H1 (cell line): Measurements from ENCODE around the gene PCDHB7. TPM values are rescaled to one million over a fixed set of nuclear protein-coding genes. Genes with fewer than 3 reads are reported as not detected.

ENCODE experiments used
- CTCF ChIA-PET: fragments of 300-600 bp; sonication (Branson Sonifier 250); formaldehyde crosslinking; loops from one replicate; lab custom pipeline; 2021; ENCODE audit not compliant: partially characterized antibody; lab: Charles Lee
- POLR2A ChIA-PET: fragments of 300-600 bp; sonication (Branson Sonifier 250); formaldehyde crosslinking; loops from one replicate; lab custom pipeline; 2021; ENCODE audit warnings: inconsistent platforms; ENCODE audit not compliant: partially characterized antibody; lab: Charles Lee
- DNase-seq, 2 experiments: peaks; one replicate each; pipeline versions ENCODE4 v3.0.0 to v3.0.0-alpha.2; 2010 to 2022; ENCODE audit warnings: low spot score in 2 of 2, low read depth in 1 of 2, mixed read lengths in 1 of 2
- FAIRE-seq: peaks from 2 replicates; lab custom pipeline; 2011; peaks lifted over from hg19 to GRCh38; lab: Jason Lieb, UNC
- H2AFZ ChIP-seq: 2 replicates; pipeline ENCODE4 v1.8.1; 2012; ENCODE audit warnings: low read length, inconsistent platforms
- H2AK5ac ChIP-seq: 2 replicates; pipeline ENCODE4 v1.6.1; 2013; ENCODE audit warnings: low read depth, low read length
- H2BK120ac ChIP-seq: replicated peaks from 2 replicates; pipeline ENCODE3; 2013; ENCODE audit warnings: low read depth, low read length, inconsistent platforms
- H2BK12ac ChIP-seq: 2 replicates; pipeline ENCODE4 v1.6.1; 2013; ENCODE audit warnings: low read depth, low read length
- H2BK15ac ChIP-seq: 2 replicates; pipeline ENCODE4 v1.6.1; 2013; ENCODE audit warnings: low read length
- H2BK20ac ChIP-seq: 2 replicates; pipeline ENCODE4 v1.6.1; 2013; ENCODE audit warnings: low read length
- H2BK5ac ChIP-seq: 2 replicates; pipeline ENCODE4 v1.6.1; 2013; ENCODE audit warnings: low read depth, low read length
- H3K14ac ChIP-seq: 2 replicates; pipeline ENCODE4 v1.6.1; 2013; ENCODE audit warnings: inconsistent platforms; ENCODE audit not compliant: insufficient read length
- H3K18ac ChIP-seq: 2 replicates; pipeline ENCODE4 v1.6.1; 2013; ENCODE audit warnings: low read length; ENCODE audit errors: extremely low read depth
- H3K23ac ChIP-seq: 2 replicates; pipeline ENCODE4 v1.6.1; 2013; ENCODE audit warnings: inconsistent platforms; ENCODE audit not compliant: insufficient read length
- H3K23me2 ChIP-seq: 2 replicates; pipeline ENCODE4 v1.6.1; 2013; ENCODE audit warnings: low read depth, low read length
- H3K27ac ChIP-seq: 2 replicates; pipeline ENCODE4 v1.6.1; 2011; ENCODE audit warnings: low read depth, low read length, inconsistent platforms
- H3K27me3 ChIP-seq, 4 experiments: replicated peaks in 1 of 4; 1 replicate in 1 of 4; 2 replicates in 3 of 4; pipeline versions ENCODE4 v1.6.1 to v1.8.1; 2011 to 2013; ENCODE audit warnings: low read length in 3 of 4, mild to moderate bottlenecking in 3 of 4, inconsistent platforms in 2 of 4, mixed read lengths in 2 of 4, moderate library complexity in 1 of 4; ENCODE audit not compliant: control insufficient read depth in 3 of 4, insufficient read depth in 3 of 4; ENCODE audit errors: extremely low read depth in 1 of 4
- H3K36me3 ChIP-seq, 4 experiments: 2 replicates each; pipeline versions ENCODE4 v1.6.1 to v1.8.1; 2011 to 2013; ENCODE audit warnings: mild to moderate bottlenecking in 4 of 4, low read length in 3 of 4, moderate library complexity in 2 of 4, control low read depth in 1 of 4, inconsistent platforms in 1 of 4; ENCODE audit not compliant: insufficient read depth in 4 of 4, control insufficient read depth in 2 of 4
- H3K4ac ChIP-seq: replicated peaks from 2 replicates; pipeline ENCODE3; 2013; ENCODE audit warnings: low read length, low read depth, mixed read lengths, inconsistent platforms; ENCODE audit not compliant: insufficient read length
- H3K4me1 ChIP-seq, 4 experiments: replicated peaks in 1 of 4; 1 replicate in 1 of 4; 2 replicates in 3 of 4; pipeline versions ENCODE4 v1.6.1 to v1.8.1; 2011 to 2013; ENCODE audit warnings: low read length in 3 of 4, inconsistent platforms in 2 of 4, mixed read lengths in 1 of 4; ENCODE audit not compliant: insufficient read depth in 4 of 4, control insufficient read depth in 3 of 4
- H3K4me2 ChIP-seq, 2 experiments: 2 replicates each; pipeline versions ENCODE4 v1.6.1 to v1.8.1; 2011 to 2013; ENCODE audit warnings: low read depth in 2 of 2, low read length in 2 of 2, control low read depth in 1 of 2, inconsistent platforms in 1 of 2, mild to moderate bottlenecking in 1 of 2; ENCODE audit not compliant: insufficient read depth in 1 of 2
- H3K4me3 ChIP-seq, 4 experiments: fragments of 200-600, 300-600 bp in 1 of 4; sonication (generic), shearing (Covaris generic), sonication (Bioruptor Twin) in 1 of 4; 2 replicates each; pipeline versions ENCODE4 v1.5.1 to v1.8.1; 2011 to 2016; ENCODE audit warnings: low read length in 4 of 4, low read depth in 3 of 4, control low read depth in 2 of 4, inconsistent platforms in 2 of 4, mild to moderate bottlenecking in 2 of 4, mixed read lengths in 1 of 4, moderate library complexity in 1 of 4; ENCODE audit not compliant: insufficient read depth in 2 of 4; ENCODE audit errors: extremely low read depth in 1 of 4
- H3K56ac ChIP-seq: replicated peaks from 2 replicates; pipeline ENCODE3; 2013; ENCODE audit warnings: low read depth, mild to moderate bottlenecking, mixed read lengths, low read length, inconsistent platforms; ENCODE audit not compliant: insufficient read length
- H3K79me1 ChIP-seq: 2 replicates; pipeline ENCODE4 v1.6.1; 2013; ENCODE audit warnings: low read depth, low read length, control low read depth
- H3K79me2 ChIP-seq, 2 experiments: 2 replicates each; pipeline versions ENCODE4 v1.6.1 to v1.8.1; 2012 to 2013; ENCODE audit warnings: low read length in 2 of 2, mild to moderate bottlenecking in 2 of 2, inconsistent platforms in 1 of 2; ENCODE audit not compliant: insufficient read depth in 2 of 2, control insufficient read depth in 1 of 2
- H3K9ac ChIP-seq, 4 experiments: replicated peaks in 1 of 4; 1 replicate in 1 of 4; 2 replicates in 3 of 4; pipeline versions ENCODE4 v1.6.1 to v1.8.1; 2011 to 2013; ENCODE audit warnings: low read depth in 3 of 4, low read length in 3 of 4, control low read depth in 2 of 4, mild to moderate bottlenecking in 2 of 4, moderate library complexity in 2 of 4, inconsistent platforms in 1 of 4; ENCODE audit errors: extremely low read depth in 1 of 4
- H3K9me3 ChIP-seq, 2 experiments: 2 replicates each; pipeline versions ENCODE4 v1.6.1 to v1.8.1; 2012 to 2013; ENCODE audit warnings: mild to moderate bottlenecking in 2 of 2, moderate library complexity in 2 of 2, control low read depth in 1 of 2, inconsistent platforms in 1 of 2, low read depth in 1 of 2, low read length in 1 of 2, mixed read lengths in 1 of 2; ENCODE audit not compliant: insufficient read depth in 2 of 2
- H4K20me1 ChIP-seq, 2 experiments: replicated peaks in 1 of 2; 2 replicates each; pipeline versions ENCODE3 to v1.8.1; 2011 to 2013; ENCODE audit warnings: inconsistent platforms in 2 of 2, low read length in 2 of 2, mild to moderate bottlenecking in 1 of 2; ENCODE audit not compliant: insufficient read depth in 2 of 2, control insufficient read depth in 1 of 2
- H4K5ac ChIP-seq: 2 replicates; pipeline ENCODE4 v1.6.1; 2013; ENCODE audit warnings: low read length, low read depth, mixed read lengths, inconsistent platforms; ENCODE audit not compliant: insufficient read length
- H4K8ac ChIP-seq: 2 replicates; pipeline ENCODE4 v1.8.0; 2013; ENCODE audit warnings: mild to moderate bottlenecking, moderate library complexity, low read length, inconsistent platforms; ENCODE audit not compliant: insufficient read depth; ENCODE audit errors: extremely low read depth
- H4K91ac ChIP-seq: replicated peaks from 2 replicates; pipeline ENCODE3; 2013; ENCODE audit warnings: low read length, mixed read lengths, inconsistent platforms; ENCODE audit not compliant: insufficient read length
- ATF2 ChIP-seq: IDR thresholded peaks from 2 replicates; pipeline ENCODE4 v1.6.1; 2012; ENCODE audit warnings: low read length, inconsistent platforms
- CHD2 ChIP-seq: IDR thresholded peaks from 2 replicates; pipeline ENCODE4 v1.6.1; 2012; ENCODE audit warnings: low read length, improper control_type of control experiment
- RAD21 ChIP-seq, 2 experiments: IDR thresholded peaks in 1 of 2; conservative IDR thresholded peaks in 1 of 2; 2 replicates each; pipeline ENCODE4 v1.6.1; 2011; ENCODE audit warnings: low read depth in 2 of 2, low read length in 2 of 2, improper control_type of control experiment in 1 of 2, inconsistent platforms in 1 of 2, mild to moderate bottlenecking in 1 of 2, moderate library complexity in 1 of 2
- TCF12 ChIP-seq: IDR thresholded peaks from 2 replicates; pipeline ENCODE4 v1.6.1; 2011; ENCODE audit warnings: low read depth, mild to moderate bottlenecking, low read length
- WGBS, 2 experiments: shearing (Covaris generic) in 1 of 2; methylation state at CpG; one replicate each; pipeline versions ENCODE4 v1.1.6 to v1.1.7; 2013 to 2015; ENCODE audit warnings: low lambda C conversion rate in 2 of 2, mixed read lengths in 2 of 2, inconsistent platforms in 1 of 2, low coverage in 1 of 2, missing lambda C conversion rate in 1 of 2; ENCODE audit not compliant: insufficient replicate concordance in 2 of 2, insufficient coverage in 1 of 2, insufficient read length in 1 of 2; ENCODE audit errors: extremely low coverage in 1 of 2, missing lambda C conversion rate in 1 of 2; 5-methylcytosine and 5-hydroxymethylcytosine counted together
- polyA plus RNA-seq, 7 experiments: library from polyadenylated mRNA; depleted of rRNA in 3 of 7; stranded (reverse) in 5 of 7; unstranded in 2 of 7; fragments of >200 nt in 5 of 7; fragments of 200-250 nt in 2 of 7; gene quantifications; 1 replicate in 5 of 7; 2 replicates in 1 of 7; 4 replicates in 1 of 7; pipeline versions ENCODE4 v1.2.1 to v1.2.3, GENCODE V29; 2011 to 2013; ENCODE audit warnings: missing spikeins in 2 of 7, mixed read lengths in 2 of 7
- total RNA-seq: library from RNA; stranded (reverse); fragmentation: NEBNext Ultra II Directional; extraction: Animal tissue kit (Norgen Biotek cat#: 25700); gene quantifications from 2 replicates; pipeline ENCODE4 v1.2.1, GENCODE V29; 2021
- TF ChIP-seq, protein P1 (sequence below), 3 experiments: IDR thresholded peaks; 1 replicate in 2 of 3; 2 replicates in 1 of 3; pipeline versions ENCODE4 v1.5.1 to v1.6.1; 2011; ENCODE audit warnings: low read length in 3 of 3, mild to moderate bottlenecking in 3 of 3, inconsistent platforms in 2 of 3, low read depth in 1 of 3, moderate library complexity in 1 of 3; ENCODE audit not compliant: insufficient read depth in 1 of 3; ENCODE audit errors: control extremely low read depth in 1 of 3

The PCDHB7 gene
- total and polyA plus RNA-seq, 2 of the 8 experiments (the other 6 are each of a cell fraction or from before 2014, with no cell fraction given), result 0.17 to 0.19 TPM

DNA sequence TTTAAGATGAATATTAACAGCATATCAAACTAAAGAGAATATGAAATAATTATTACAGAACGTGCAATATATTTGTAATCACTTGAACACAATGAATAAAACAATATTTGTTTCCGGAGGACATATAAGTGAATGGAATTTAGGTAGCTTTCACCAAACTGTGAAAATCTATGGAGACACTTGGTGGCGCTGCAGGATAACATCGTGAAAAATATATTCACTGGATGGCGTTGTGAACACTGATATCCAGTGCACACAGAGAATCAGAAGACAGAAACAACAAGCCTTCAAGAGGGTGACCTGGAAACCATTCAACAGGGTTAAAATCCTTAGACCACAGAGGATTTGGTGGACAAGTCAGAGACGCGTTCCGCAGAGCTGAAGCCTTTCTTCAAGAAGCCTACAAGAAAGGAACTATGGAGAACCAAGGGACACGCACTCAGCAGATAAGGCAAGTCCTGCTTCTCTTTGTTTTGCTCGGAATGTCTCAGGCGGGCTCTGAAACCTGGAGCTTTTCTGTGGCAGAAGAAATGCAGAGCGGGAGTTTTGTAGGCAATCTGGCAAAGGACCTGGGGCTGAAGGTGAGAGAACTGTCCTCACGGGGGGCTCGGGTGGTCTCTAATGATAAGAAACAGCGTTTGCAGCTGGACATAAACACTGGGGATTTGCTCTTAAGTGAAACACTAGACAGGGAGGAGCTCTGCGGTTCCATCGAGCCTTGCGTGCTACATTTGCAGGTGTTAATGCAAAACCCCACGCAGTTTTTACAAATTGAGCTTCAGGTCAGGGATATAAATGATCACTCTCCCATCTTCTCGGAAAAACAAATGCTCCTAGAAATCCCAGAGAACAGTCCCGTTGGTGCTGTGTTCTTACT, 27.2 kb downstream of the PCDHB7 start, which contains the start of gene PCDHB11:
PCDHB11 (plus strand) TSS at position 269 of the 877 bp plus-strand sequence; CDS start at position 417, 148 bp downstream.
- TF ChIP-seq TCF12 (no peak), ATF2 (no peak), CHD2 (no peak), RAD21 (IDR thresholded peaks at IDR 0.05 in 1 of 2, conservative IDR thresholded peaks at IDR 0.05 in 1 of 2; ENCODE audit: low read depth in 2 of 2, low read length in 2 of 2) (peak; percentile 68 to 73)
- TF ChIP-seq, protein P1, sequence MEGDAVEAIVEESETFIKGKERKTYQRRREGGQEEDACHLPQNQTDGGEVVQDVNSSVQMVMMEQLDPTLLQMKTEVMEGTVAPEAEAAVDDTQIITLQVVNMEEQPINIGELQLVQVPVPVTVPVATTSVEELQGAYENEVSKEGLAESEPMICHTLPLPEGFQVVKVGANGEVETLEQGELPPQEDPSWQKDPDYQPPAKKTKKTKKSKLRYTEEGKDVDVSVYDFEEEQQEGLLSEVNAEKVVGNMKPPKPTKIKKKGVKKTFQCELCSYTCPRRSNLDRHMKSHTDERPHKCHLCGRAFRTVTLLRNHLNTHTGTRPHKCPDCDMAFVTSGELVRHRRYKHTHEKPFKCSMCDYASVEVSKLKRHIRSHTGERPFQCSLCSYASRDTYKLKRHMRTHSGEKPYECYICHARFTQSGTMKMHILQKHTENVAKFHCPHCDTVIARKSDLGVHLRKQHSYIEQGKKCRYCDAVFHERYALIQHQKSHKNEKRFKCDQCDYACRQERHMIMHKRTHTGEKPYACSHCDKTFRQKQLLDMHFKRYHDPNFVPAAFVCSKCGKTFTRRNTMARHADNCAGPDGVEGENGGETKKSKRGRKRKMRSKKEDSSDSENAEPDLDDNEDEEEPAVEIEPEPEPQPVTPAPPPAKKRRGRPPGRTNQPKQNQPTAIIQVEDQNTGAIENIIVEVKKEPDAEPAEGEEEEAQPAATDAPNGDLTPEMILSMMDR (IDR thresholded peaks at IDR 0.05; ENCODE audit: control extremely low read depth in 1 of 3, insufficient read depth in 1 of 3, low read depth in 1 of 3, low read length in 3 of 3), result peak in 2 of 3 experiments; percentile 55 to 66; a peak in 3 of 4 replicates
- H4K20me1 ChIP-seq, result no peaks in the 10 kb centered on the region
- H3K4me3 ChIP-seq, result peak within 1 kb of the TSS in 1 of 4 experiments; percentile 25; a peak in 2 of 8 replicates
- H2BK15ac ChIP-seq, result no peak within 1 kb of the TSS
- no peak within 1 kb of the TSS for H4K91ac ChIP-seq
- no peak within 1 kb of the TSS for H3K23ac ChIP-seq
- no peak within 1 kb of the TSS for H3K27ac ChIP-seq
- no peak within 1 kb of the TSS for H2BK120ac ChIP-seq
- FAIRE-seq, result peak; percentile 93
- no peak within 1 kb of the TSS for H3K56ac ChIP-seq
- POLR2A ChIA-PET, result interaction anchor here (1.4 kb wide), 1 partner anchor 10 kb away, joined by 3 read pairs; no protein-coding TSS in a partner anchor
- CTCF ChIA-PET, result interaction anchor here (0.7 to 6.0 kb wide), 64 partner anchors 9 to 392 kb away, joined by 3 to 39 read pairs (median 5); partner anchors contain the start of genes PCDHA4, PCDHB10, PCDHB12 and PCDHB13
- no peak for DNase-seq
- H2BK5ac ChIP-seq, result no peak within 1 kb of the TSS
- H2AFZ ChIP-seq, result peak within 1 kb of the TSS; percentile 98
- no peak within 1 kb of the TSS for H2BK20ac ChIP-seq
- peak within 1 kb of the TSS; percentile 25 to 31; a peak in 2 of 4 replicates for H3K4me2 ChIP-seq
- WGBS, 2 experiments, result 72% methylated on average over 21 of the region's 21 CpGs; no CpG with 5 or more reads in 1 of the 2 experiments
- no peak within 1 kb of the TSS for H2AK5ac ChIP-seq
- no peaks in the 10 kb centered on the region for H3K27me3 ChIP-seq
- H3K36me3 ChIP-seq, result no peaks in the 10 kb centered on the region
- no peak within 1 kb of the TSS for H4K5ac ChIP-seq
- peaks cover 6 to 11% of the 10 kb centered on the region in 2 experiments; a peak in 2 of 4 replicates for H3K9me3 ChIP-seq
- no peaks in the 10 kb centered on the region for H3K79me1 ChIP-seq
- H2BK12ac ChIP-seq, result no peak within 1 kb of the TSS
- H3K4ac ChIP-seq, result no peak within 1 kb of the TSS
- H3K4me1 ChIP-seq, result no peaks in the 10 kb centered on the region
- H3K18ac ChIP-seq, result no peak within 1 kb of the TSS
- H3K9ac ChIP-seq, result peak within 1 kb of the TSS in 1 of 4 experiments; percentile 9; a peak in 1 of 7 replicates
- H3K14ac ChIP-seq, result no peak within 1 kb of the TSS
- no peaks in the 10 kb centered on the region for H3K23me2 ChIP-seq
- no peaks in the 10 kb centered on the region for H3K79me2 ChIP-seq
- peak within 1 kb of the TSS; percentile 31; the same call in 1 of the 2 replicates for H4K8ac ChIP-seq
